Suppressor macrophage treated with lipopolysaccharide for 4 hours (primary cell): ENCODE data around the gene LIF.
"Not testable (repeated sequence)": the region's sequence is repeated elsewhere in the genome, so short reads cannot be mapped to it uniquely, and the experiment has no call there.

Experiments used
- DNase-seq: peaks from one replicate; pipeline ENCODE4 v3.0.0-alpha.2; 2020

Gene LIF

DNA sequence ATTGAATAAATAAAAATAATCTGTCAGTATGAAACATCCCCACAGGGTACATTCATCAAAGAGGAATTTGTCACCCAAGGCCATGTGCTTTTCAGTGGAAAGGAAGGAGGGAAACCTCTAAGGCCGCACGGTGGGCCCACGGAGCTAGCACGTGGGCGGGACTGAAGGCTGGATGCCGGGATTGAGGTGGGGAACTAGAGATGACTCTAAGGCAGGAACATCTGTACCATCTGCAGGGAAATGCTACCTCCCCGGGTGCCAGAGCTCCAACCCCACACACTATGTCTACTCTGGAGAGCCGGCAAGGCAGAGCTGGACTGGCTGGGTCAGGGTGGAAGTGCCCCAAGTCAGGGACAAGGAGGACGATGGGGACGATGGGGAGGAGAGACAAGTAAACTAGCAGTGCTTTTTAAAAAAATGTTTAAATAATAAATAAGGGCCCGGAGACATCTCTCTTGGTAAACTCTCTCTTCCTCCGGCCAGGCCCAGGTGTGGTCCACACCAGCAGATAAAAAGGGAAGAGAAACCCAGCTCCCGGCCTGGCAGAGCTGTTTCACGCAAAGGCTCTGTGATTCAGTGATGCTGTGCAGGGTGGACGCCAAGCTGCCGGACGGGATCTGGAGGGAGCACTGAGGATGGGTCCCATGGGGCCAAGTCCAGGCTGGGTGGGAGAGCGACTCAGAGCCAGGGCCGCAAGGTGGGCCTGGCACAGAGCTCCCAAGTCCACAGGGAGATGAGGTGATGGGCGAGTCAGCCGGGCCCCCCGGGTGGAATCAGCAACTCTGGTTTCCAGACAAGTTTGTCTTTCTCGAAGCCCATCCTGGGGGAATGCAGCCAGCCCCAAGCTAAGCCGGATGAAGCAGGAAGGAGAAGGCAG is 5.8 kb downstream of the LIF start:
- no peak for DNase-seq

DNA sequence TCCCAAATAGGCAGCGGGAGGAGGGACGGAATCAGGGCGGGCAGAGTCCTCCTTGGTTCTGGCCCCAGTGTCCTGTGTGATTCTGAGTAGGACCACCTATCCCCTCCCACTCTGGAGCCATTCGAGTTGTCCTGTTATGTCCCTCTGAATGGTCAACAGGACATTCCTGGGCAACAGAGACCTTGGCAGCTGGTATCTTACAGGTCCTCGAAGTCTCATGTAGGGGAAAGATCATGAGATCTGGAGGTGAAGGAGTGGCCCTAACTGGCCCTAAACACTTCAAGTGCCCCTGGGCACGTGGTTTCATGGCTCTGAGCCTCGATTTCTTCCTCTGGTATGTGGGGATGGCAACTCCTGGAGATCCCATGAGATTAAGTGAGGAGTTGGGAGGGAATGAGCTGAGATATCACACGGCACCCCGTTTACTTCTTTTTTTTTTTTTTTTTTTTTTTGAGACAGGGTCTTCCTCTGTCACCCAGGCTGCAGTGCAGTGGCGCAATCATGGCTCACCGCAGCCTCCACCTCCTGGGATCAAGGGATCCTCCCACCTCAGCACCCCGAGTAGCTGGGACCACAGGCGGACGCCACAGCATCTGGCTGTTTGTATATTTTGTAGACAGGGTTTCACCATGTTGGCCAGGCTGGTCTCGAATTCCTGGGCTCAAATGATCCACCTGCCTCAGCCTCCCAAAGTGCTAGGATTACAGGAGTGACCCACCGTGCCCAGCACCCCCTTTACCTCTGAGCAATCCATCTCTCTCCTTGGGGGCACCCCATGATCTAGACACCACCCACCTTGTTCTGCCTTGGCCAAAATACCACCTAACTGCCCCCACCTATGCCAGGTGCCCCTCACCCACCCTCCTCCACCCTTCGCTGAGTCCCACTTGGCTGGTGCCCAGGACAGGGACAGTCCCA is 6.8 kb downstream of the LIF start:
- no peak for DNase-seq

DNA sequence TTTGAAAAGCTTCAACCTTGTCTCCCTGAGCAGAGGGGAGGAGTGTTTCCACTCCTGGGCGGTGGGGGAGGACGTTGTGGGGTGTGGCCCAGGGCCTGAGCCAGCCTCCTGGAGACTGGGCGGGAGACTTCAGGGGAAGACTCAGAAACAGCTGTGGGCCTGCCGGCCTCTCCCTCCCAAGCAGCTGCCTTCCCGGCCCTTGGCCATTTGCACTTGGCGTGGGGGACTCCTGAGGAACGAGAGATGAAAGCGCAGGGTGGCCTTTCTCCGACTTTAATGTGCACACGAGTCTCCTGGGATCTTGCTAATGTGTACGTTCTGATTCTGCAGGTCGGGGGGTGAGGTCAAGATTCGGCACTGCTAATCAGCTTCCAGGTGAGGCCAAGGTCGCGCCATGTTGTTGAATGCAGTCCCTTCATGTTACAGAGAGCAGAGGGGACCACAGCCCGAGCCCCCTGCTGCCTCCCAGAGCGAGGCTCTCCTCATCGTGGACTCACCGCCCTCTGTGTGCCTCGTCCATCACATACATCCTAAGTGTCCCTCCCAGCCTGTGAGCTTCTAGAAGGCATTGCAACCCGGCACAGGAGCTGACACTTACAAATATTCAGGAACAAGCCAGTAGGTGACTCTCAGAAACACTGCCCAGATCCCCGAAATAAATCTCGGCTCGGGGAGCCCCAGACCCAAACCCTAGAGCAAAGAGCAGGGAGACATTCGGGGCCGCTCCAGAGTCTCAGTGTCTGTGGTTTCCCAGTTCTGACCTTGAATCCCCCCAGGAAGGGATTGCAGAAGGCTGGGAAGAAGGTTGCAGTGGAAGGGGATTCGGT is 7.7 kb downstream of the LIF start:
- no peak for DNase-seq

DNA sequence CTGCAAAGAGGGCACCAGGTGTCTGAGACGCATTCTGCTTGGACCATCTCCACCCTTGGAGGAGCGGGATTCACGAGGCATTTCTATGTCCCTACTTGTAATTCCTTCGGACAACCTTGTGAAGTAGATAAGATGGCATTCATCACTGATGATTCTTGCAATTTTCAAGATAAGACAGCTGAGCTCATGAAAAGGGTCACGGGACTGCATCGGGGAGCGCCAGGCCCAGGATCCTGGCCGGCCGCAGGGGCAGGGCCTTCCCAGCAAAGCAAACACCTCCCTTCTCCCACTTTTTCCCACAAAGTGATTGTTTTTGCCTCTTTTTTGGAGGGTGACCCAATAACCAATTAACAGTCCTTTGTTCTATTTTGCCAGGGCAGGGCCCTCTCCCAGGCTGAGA is 8.4 kb downstream of the LIF start:
- no peak for DNase-seq

DNA sequence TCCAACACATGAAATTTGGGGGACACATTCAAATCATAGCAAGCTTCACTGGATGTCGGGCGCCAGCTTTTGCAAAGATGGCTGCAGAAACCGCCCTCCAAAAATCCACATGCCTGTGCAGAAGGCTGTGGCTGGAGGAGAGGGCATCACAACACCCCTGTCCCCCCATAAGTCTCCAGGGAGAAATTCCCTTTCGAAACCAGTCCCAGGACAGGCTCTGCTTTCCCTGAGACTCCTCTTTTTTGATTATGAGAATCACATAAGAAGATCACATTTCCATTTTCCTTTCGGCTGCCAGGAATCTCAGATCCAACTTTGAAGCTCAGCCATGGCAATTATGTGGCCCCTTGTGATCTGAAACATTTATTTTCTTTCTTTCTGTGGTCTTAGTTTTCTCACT is 9.7 kb downstream of the LIF start:
- no peak for DNase-seq

DNA sequence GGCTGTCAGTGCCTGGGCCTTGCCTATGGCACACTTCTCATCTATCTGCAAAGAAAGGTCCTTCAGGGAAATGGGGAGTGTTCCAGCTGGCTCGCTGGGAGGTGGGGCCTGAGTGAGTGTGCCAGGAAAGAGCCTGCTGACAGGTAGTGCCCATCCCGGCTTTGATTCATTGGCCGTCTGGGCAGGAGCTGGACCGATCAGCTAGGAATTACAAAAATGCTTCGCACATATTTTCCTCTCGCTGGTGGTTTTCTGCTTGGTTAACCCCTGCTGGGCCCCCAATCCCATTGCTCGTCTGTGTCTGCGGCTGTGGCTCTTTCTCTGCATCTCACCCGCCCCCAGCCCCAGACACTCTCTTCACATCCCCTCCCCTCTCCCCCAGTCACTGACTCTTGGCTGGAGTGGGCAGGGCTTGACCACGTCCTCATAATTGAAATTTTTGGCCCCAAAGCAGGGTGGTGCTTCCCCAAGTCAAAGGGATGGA is 10.8 kb downstream of the LIF start:
- DNase-seq, result no peak

DNA sequence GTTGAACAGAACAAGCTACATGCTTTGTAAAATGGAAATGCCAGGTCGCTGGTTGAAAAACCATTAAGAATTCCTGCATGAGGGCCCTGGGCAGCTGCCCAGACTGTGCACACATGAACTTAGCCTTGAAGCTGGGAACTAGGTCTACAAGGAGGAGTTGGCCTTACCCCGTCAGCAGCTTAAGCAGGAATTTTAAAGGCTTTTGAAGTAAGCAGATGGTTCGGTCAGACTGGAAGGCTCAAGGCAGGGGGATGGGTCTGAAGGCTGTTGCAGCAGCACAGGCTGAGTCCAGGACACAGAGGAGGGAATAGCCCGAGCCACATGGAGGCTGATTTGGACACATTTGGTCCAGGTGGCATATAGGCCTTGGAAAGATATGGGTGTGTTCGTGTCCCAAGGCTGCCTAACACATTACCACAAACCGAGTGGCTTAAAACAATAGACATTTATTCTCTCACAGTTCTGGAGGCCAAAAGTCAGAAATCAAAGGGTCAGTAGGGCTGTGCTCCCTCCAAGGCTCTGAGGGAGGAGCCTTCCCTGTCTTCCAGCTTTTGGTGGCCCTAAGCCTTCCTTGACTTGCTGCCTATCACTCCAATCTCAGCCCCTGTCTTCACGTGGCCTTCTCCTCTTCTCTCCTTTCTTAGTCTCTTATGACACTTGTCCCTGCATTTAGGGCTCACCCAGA is 11.6 kb downstream of the LIF start:
- DNase-seq, result no peak

DNA sequence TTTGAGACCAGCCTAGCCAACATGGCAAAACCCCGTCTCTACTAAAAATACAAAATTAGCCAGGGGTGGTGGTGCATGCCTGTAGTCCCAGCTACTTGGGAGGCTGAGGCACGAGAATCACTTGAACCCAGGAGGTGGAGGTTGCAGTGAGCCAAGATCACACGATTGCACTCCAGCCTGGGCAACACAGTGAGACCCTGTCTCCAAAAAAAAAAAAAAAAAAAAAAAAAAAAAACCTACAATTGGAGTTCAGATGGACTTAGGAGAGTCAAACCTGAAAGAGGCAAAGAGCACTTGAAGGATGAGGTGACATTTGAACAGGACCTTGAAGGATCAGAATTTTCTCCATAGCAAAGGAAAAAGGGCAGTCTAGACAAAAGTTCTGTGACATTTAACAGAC is 12.2 kb downstream of the LIF start:
- not testable (repeated sequence) for DNase-seq

DNA sequence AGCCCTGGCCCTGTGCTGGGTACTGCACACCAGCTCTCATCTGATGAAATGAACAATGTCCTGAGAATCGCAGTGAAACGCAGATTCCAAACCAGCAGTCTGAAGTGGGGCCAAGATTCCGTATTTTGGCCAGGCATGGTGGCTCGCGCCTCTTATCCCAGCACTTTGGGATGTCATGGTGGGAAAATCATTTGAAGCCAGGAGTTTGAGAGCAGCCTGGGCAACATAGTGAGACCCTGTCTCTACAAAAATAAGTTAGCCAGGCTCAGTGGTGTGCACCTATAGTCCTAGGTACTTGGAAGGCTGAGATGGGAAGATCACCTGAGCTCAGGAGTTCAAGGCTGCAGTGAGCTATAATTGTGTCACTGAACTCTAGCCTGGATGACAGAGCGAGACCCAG is 13.0 kb downstream of the LIF start:
- no peak for DNase-seq

DNA sequence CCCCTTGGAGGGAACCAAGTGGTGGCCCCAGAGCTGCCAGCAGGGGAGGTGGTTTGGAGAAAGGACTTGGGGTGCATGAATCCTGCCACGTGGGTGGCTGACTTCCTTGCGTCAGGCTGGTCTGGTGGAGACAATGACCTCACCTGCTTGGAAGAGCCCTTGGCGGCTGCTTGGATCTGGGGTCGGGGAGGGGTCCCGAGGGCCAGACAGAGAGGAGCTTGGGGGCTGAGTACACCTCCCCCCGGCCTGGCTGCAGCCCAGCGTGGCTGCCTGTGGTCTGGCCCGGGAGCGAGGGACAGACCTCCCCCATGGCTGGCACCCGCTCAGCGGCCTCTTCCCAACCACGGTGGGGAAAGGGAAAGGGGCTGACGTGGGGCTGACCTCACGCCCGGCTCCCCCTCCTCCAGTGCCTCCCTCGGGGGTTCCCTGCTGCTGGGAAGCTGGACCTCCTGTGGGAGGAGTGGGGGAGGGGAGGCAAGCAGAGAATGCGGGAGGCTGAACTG is 13.8 kb downstream of the LIF start:
- DNase-seq, result no peak

DNA sequence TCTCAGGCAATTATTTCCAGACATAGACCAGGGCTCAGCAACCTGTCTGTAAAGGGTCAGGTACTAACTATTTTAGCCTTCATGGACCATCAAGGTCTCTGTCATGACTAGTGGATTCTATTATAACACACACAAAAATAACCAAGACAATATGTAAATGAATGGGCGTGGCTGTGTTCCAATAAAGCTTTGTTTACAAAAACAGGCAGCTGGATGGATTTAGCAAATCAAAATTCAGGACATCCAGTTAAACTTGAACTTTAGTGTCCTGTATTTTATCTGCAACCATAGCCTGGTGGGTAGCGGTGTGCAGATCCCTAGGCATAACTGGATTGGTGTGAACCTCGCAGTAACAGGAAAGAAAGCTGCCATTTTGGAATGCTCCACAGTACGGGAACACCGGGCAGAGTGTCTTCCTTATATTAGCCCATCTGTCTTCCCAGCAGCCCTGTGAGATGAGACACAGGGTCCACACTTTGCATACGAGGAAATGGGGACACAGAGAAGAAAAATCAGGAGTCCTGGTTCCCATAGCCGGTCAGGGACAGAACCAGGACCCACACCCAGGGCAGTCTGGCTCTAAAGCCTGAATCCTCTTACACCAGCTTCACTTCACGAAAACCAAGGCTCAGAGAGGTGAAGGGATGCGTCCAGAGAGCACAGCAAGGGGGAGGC is 15.6 kb downstream of the LIF start:
- no peak for DNase-seq

DNA sequence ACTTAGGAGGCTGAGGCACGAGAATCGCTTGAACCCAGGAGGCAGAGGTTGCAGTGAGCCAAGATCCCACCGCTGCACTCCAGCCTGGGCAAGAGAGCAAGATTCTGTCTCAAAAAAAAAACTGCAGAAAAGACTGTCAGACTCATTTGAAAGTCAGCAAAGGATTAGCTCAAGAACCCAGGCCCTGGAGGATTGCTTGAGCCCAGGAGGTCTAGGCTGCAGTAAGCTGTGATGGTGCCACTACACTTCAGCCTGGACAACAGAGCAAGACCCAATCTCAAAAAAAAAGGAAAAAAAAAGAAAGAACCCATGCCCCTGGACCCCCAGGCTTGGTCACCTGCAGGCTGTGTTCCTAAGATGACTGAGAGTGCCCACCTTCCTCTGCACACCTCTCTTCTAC is 16.2 kb downstream of the LIF start:
- DNase-seq, result no peak

DNA sequence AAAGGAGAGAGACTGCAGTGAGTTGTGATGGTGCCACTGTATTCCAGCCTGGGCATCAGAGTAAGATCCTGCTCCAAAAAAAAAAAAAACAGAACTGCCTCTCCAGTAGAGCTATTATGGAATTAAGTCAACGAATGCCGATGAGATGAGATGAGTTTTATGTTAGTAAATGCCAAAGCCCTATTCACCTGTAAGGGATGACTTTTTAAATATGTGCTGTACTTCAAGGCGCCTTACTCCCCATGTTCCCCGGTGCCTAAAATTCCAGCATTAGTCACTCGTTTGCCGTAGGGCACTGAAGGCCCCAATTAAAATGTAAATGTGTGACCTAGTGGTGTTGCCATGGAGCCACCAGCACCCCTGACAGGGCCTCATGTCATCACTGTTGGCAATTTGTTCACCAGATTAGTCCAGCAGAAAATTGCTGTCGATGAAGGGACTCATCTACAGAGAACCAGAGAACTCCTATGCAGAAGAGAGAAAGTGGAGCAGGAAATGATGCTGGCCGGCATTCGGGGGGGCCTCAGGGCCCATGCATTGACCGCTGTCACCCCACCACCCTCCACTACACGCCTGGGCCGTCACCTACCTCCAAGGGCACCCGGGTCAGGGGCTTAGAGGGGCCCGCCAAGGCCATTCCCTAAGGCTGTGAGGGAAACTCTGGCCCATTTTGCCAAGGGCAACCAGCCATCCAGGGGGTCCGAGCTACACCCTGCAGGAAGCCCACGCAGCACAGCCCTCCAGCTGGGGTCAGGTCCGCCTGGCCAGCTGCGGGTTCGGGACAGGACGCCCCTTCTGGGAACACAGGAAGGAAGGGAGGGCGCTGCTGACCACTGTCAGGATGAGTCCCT is 17.8 kb downstream of the LIF start:
- DNase-seq, result no peak

DNA sequence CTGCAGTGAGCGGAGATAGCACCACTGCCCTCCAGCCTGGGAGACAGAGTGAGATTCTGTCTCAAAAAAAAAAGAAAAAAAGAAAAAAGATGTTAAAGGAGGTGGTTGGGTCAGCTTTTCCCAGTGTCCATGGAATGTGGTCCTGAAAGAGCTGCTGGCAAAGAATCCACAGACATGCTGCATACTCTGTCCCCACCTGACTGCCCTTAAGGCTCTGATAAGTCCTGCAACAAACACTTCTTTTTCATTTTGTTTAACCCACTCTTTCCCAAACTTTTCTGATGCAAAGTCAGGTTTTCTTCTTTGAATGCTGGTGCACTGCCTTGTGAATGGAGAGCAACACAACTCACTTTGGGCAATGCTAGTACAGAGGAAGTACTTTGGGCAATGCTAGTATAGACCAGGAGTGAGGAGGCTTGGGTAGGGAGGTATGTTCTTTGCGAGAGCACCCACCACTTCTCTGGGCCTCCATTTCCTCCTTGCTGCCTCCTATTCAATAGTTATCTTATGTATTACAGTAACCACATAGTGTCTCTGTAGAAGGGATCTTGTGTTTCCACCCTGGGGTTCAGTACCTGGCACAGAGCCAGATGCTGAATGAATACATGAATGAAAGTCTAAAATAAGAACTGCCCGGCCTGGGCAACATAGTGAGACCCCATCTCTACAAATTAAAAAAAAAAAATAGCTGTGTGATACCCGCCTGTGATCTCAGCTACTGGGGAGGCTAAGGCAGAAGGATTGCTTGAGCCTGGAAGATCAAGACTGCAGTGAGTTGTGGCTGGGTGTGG is 18.9 kb downstream of the LIF start:
- DNase-seq, result no peak

DNA sequence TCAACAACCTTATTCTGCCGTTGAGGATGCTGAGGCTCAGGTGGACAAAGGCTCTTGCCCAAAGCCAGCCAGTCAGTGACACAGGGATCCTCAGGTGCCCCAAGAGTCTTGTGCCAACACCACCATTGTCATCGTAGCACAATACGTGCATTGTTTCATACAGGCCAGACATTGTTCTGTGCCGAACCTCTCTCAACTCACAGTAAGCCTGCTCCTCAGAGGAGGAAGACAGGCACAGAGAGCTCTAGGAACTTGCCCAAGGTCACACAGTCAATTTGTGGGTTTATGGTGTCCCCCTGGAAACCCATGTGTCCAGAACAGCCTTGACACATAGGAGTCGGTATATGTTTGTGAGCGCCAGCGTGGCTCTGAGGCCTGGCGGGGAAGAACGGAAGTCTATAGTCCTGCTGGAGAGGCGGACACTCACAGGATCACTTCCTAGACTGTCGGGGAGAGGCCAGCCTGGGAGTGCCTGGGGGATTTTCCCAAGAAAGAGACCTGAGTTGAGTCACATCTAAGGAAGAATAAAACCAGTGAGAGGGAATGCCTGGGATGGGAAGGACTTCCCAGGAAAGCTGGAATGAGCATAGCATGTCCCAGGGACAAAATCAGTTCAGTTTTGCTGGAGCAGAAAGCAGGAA is 20.2 kb downstream of the LIF start:
- no peak for DNase-seq

DNA sequence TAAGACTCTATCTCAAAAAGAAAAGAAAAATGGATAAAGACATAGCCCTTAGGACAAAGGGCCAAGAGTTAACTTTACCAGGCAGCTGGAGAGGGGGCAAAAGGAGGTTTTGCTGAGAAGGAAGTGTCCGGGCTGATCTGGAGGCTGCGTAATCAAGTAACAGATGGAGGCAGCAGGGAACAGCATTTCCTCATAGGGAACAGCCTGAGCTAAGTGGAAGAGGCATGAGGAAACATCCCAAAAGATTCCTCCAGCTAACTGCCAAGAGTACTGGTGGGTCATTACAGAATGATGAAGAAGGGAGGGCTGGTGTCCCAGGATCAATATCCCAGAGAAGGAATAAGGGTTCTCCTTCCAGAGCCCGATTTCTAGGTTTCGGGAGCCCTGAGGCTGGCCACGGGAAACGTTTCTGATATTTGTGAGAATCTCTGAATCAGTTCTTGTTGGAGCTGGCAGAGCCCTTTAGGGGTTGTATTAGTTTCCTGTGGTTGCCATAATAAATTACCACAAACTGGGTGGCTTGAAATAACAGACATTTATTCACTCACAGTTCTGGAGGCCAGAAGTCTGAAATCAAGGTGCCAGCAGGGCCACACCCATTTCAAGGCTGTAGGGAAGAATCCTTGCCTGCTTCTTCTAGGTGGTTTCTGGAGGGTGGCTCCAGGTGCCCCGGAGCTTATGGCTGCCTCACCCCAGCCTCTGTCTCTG is 21.2 kb downstream of the LIF start:
- DNase-seq, result no peak

DNA sequence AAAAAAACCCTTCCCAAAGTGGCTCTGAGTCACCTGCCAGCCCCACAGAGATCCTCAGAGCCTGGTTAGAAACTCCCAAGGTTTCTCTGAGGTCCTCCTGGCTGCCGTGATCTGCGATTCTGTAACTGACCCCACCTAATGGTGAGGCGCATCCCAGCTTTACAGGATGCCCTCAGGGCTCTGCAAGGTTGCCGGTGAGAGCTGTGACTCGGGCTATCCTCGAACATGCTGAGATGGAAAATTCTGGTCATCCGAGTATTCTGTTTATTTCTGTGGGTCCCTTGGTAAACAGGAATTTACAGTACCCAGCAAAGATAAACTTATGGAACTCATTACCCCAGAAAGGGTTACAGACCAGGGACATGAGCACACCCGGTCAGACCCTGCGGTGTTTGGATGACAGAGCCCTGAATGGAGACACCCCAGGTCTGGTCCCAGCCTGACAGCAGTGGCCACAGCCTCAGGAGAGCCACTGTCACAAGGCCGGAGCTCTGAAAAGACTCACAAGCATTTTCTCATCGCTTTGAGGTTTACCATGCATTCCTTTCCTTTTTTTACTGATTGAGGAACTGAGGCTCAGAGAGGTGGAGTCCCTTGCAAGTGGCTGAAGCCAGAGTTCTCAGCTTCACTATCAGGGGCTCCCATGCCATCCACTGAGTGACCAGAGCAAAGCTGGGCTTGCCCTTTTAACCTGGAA is 22.2 kb downstream of the LIF start:
- no peak for DNase-seq

DNA sequence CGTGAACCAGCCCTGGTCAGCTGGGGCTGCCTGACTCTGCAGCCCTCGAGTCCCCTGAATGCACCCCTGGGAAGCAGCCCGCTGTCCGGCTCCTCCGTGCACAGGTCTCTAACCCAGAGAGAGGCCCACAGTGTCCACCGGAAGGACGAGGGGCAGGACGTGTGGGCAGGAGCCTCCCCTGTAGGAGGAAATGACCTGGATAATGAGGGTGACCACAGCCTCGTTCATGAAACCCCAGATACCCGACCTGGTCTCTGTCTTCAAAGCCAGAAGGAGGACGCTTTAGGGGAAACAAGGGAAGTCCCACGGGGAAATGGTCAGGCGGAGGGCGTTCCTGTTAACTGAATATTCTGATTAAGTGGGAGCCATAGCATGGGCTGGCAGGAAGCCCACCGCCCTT is 23.3 kb downstream of the LIF start:
- no peak for DNase-seq
